ENCODE data around the gene SLC39A7. TPM values are rescaled to one million over a fixed set of nuclear protein-coding genes. Genes with fewer than 3 reads are reported as not detected.

The SLC39A7 gene
- total and polyA plus RNA-seq, 2 experiments from 2014 or later: 26.9 to 126 TPM

DNA sequence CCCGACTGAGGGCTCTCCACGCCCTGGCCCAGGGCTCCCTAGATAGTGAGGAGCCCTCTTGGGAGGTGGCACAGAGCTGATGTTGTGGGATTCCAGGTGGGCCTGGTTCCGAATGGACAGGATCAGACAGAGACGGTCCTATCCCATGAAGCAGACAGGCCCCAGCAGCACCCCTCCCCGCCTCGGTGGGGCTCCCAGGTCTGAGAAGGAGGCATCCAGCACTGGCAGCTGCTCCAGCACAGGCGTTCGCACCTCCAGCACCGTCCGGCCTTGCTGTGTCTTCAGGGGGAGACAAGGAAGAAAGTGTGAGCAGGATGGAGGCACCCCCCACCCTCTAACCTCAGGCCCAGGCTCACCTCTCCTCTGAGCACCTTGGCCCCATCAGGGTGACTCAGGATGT lies 37.1 kb upstream of the SLC39A7 start:
- Histone ChIP-seq H3K9ac (no peak overlapping the region), H3K27ac (no peak overlapping the region), H4K20me1 (ENCODE audit: insufficient read depth) (no peaks in the 10 kb centered on the region), H3K4me3 (no peak overlapping the region), H3K4me2 (ENCODE audit: unreplicated experiment) (no peak overlapping the region), H2AFZ (no peak overlapping the region), H3K9me2 (ENCODE audit: insufficient read depth) (no peaks in the 10 kb centered on the region), H3K79me2 (ENCODE audit: insufficient read depth) (no peaks in the 10 kb centered on the region), H3K9me3 (ENCODE audit: low read depth) (no peaks in the 10 kb centered on the region), H3K36me3 (ENCODE audit: low read depth) (no peaks in the 10 kb centered on the region), H3F3A (ENCODE audit: insufficient read depth) (no peaks in the 10 kb centered on the region), H3K4me1 (ENCODE audit: insufficient read depth) (no peaks in the 10 kb centered on the region), H3K27me3 (replicated peaks; ENCODE audit: insufficient read depth) (no peaks in the 10 kb centered on the region)
- in situ Hi-C loops (cut with MboI): no loop called here
- TF ChIP-seq EZH2 (IDR thresholded peaks at IDR 0.05; ENCODE audit: insufficient read depth, poor library complexity, severe bottlenecking) (no peak), EZH2phosphoT487 (IDR thresholded peaks at IDR 0.05; ENCODE audit: insufficient read depth, low read depth) (no peak)
- no peak for DNase-seq
- WGBS, 2 experiments (ENCODE audit: low coverage in 1 of 2, low lambda C conversion rate in 2 of 2, missing lambda C conversion rate in 2 of 2): 87 to 89% methylated on average over 6 to 10 of the region's 10 CpGs

DNA sequence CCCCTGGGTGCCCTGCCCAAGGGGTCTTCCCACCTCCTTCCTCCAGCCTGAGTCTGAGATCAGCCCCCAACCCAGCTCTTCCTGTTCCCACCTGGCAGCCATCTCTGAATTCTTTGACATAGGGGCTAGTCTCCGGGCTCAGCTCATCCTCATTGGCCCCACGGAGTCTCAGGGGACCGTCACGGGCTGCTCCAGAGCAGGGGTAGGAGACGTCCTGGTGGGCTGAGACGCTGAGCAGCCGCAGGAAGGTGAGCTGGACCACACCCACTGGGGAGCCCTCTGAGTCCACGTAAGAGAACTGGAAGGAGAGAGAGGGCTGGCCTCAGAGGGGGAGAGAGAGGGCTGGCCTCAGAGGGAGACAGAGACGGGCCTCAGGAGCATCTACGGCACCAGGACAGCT lies 36.5 kb upstream of the SLC39A7 start:
- 30% methylated on average over 10 of the region's 10 CpGs for WGBS, 2 experiments (ENCODE audit: low coverage in 1 of 2, low lambda C conversion rate in 2 of 2, missing lambda C conversion rate in 2 of 2)
- in situ Hi-C loops (cut with MboI): no loop called here

DNA sequence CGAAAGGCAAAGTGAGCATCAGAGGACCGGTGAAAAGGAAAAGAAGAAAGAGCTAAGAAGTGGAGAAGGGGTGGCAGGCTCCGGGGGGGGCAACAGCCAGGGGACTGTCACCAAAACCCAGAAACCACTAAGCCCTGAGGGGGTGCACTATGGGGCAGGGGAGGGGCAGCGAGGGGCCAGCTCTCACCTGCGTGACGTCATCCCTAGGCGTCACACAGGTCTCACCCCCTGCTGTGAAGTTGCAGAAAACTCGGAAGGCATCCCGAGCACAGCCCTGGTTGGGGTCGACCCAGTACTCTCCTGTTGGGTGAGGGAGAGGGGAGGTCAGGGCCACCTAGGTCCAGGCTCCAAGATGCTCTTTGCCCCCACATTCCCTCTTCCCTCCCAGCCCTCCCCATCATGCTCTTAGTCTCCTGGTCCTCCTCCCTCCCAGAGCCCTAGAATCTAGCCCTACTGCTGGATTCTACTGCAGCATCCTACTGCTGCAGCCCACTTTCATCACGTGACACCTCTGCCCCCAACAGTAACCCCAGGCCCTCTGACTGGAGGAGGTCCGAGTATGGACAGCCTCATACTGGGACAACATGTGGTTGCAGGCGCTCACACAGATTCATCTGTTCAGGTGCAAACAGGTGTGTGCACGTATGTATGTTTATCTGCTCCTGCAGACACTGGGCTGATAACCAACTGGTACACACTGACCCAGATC lies 35.8 kb upstream of the SLC39A7 start:
- no peaks in the 10 kb centered on the region for H3K36me3 ChIP-seq (ENCODE audit: low read depth)
- no peaks in the 10 kb centered on the region for H3F3A ChIP-seq (ENCODE audit: insufficient read depth)
- no peaks in the 10 kb centered on the region for H3K4me1 ChIP-seq (ENCODE audit: insufficient read depth)
- no peaks in the 10 kb centered on the region for H4K20me1 ChIP-seq (ENCODE audit: insufficient read depth)
- H3K4me2 ChIP-seq (ENCODE audit: unreplicated experiment): no peak overlapping the region
- no peaks in the 10 kb centered on the region for H3K79me2 ChIP-seq (ENCODE audit: insufficient read depth)
- no peak overlapping the region for H3K27ac ChIP-seq
- no peaks in the 10 kb centered on the region for H3K9me3 ChIP-seq (ENCODE audit: low read depth)
- DNase-seq: no peak
- H3K9me2 ChIP-seq (ENCODE audit: insufficient read depth): no peaks in the 10 kb centered on the region
- TF ChIP-seq EZH2 (IDR thresholded peaks at IDR 0.05; ENCODE audit: insufficient read depth, poor library complexity, severe bottlenecking) (no peak), EZH2phosphoT487 (IDR thresholded peaks at IDR 0.05; ENCODE audit: insufficient read depth, low read depth) (no peak)
- H3K9ac ChIP-seq: no peak overlapping the region
- no peaks in the 10 kb centered on the region for H3K27me3 ChIP-seq (replicated peaks; ENCODE audit: insufficient read depth)
- H2AFZ ChIP-seq: no peak overlapping the region
- 35 to 40% methylated on average over 8 to 14 of the region's 14 CpGs for WGBS, 2 experiments (ENCODE audit: low coverage in 1 of 2, low lambda C conversion rate in 2 of 2, missing lambda C conversion rate in 2 of 2)
- in situ Hi-C loops (cut with MboI): no loop called here
- H3K4me3 ChIP-seq: no peak overlapping the region

More for the DNA sequence above, 36.5 kb upstream of the SLC39A7 start:
- no peak overlapping the region for H3K4me2 ChIP-seq (ENCODE audit: unreplicated experiment)
- no peaks in the 10 kb centered on the region for H3K4me1 ChIP-seq (ENCODE audit: insufficient read depth)
- no peak overlapping the region for H3K27ac ChIP-seq
- no peaks in the 10 kb centered on the region for H3K79me2 ChIP-seq (ENCODE audit: insufficient read depth)
- H3F3A ChIP-seq (ENCODE audit: insufficient read depth): no peaks in the 10 kb centered on the region
- no peak overlapping the region for H2AFZ ChIP-seq
- H3K36me3 ChIP-seq (ENCODE audit: low read depth): no peaks in the 10 kb centered on the region
- H3K9me2 ChIP-seq (ENCODE audit: insufficient read depth): no peaks in the 10 kb centered on the region
- no peak overlapping the region for H3K9ac ChIP-seq
- no peak overlapping the region for H3K4me3 ChIP-seq
- no peak for DNase-seq
- TF ChIP-seq EZH2 (IDR thresholded peaks at IDR 0.05; ENCODE audit: insufficient read depth, poor library complexity, severe bottlenecking) (no peak), EZH2phosphoT487 (IDR thresholded peaks at IDR 0.05; ENCODE audit: insufficient read depth, low read depth) (no peak)
- H3K27me3 ChIP-seq (replicated peaks; ENCODE audit: insufficient read depth): no peaks in the 10 kb centered on the region
- no peaks in the 10 kb centered on the region for H4K20me1 ChIP-seq (ENCODE audit: insufficient read depth)
- no peaks in the 10 kb centered on the region for H3K9me3 ChIP-seq (ENCODE audit: low read depth)

DNA sequence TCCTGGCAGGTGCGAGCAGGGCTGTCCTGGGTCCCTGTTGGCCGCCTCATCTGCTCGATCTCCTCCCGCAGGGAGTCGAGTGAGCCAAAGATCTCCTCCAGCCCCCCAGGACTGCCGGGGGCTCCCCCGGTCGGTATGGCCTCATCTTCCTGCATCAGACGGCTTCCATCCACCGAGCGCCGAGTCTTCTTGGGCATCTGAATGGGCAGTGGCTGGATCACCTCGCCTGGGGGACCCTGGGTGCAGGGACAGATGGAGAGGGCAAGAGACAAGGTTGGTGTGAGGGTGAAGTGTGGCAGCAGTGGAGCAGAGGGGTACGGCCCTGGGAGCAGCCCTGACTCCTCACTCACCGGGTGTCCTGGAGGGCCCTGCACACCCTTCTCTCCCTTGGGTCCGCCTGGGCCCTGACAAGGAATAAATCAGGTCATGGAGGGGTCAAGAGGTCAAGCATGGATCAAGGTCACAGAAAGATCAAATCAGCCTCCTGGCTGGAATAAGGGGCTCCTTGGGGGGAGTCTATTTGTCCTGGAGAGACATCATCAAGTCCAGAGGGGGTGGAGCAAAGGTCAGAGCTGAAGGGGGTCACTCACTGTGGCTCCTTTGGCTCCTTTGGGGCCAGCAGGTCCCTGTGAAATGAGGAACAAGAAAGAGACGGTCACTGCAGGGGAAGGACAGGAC lies 34.9 kb upstream of the SLC39A7 start:
- no peaks in the 10 kb centered on the region for H3K27me3 ChIP-seq (replicated peaks; ENCODE audit: insufficient read depth)
- no peaks in the 10 kb centered on the region for H3K79me2 ChIP-seq (ENCODE audit: insufficient read depth)
- TF ChIP-seq EZH2phosphoT487 (IDR thresholded peaks at IDR 0.05; ENCODE audit: insufficient read depth, low read depth): no peak
- no peak for TF ChIP-seq EZH2 (IDR thresholded peaks at IDR 0.05; ENCODE audit: insufficient read depth, poor library complexity, severe bottlenecking)
- no peaks in the 10 kb centered on the region for H3K9me3 ChIP-seq (ENCODE audit: low read depth)
- no peak overlapping the region for H3K9ac ChIP-seq
- in situ Hi-C loops (cut with MboI): no loop called here
- H3K4me3 ChIP-seq: no peak overlapping the region
- no peak for DNase-seq
- H3K27ac ChIP-seq: no peak overlapping the region
- H3F3A ChIP-seq (ENCODE audit: insufficient read depth): no peaks in the 10 kb centered on the region
- no peak overlapping the region for H3K4me2 ChIP-seq (ENCODE audit: unreplicated experiment)
- WGBS, 2 experiments (ENCODE audit: low coverage in 1 of 2, low lambda C conversion rate in 2 of 2, missing lambda C conversion rate in 2 of 2): 81 to 82% methylated on average over 17 of the region's 17 CpGs
- no peaks in the 10 kb centered on the region for H3K9me2 ChIP-seq (ENCODE audit: insufficient read depth)
- H3K4me1 ChIP-seq (ENCODE audit: insufficient read depth): no peaks in the 10 kb centered on the region
- no peak overlapping the region for H2AFZ ChIP-seq
- H3K36me3 ChIP-seq (ENCODE audit: low read depth): no peaks in the 10 kb centered on the region
- H4K20me1 ChIP-seq (ENCODE audit: insufficient read depth): no peaks in the 10 kb centered on the region
